Medulla oblongata (tissue), 1 donor: ENCODE measurements around the gene LEP.

ENCODE experiments used
- DNase-seq: peaks from one replicate; pipeline ENCODE4 v3.0.0-alpha.2; 2015; ENCODE audit errors: extremely low spot score

Gene LEP

DNA sequence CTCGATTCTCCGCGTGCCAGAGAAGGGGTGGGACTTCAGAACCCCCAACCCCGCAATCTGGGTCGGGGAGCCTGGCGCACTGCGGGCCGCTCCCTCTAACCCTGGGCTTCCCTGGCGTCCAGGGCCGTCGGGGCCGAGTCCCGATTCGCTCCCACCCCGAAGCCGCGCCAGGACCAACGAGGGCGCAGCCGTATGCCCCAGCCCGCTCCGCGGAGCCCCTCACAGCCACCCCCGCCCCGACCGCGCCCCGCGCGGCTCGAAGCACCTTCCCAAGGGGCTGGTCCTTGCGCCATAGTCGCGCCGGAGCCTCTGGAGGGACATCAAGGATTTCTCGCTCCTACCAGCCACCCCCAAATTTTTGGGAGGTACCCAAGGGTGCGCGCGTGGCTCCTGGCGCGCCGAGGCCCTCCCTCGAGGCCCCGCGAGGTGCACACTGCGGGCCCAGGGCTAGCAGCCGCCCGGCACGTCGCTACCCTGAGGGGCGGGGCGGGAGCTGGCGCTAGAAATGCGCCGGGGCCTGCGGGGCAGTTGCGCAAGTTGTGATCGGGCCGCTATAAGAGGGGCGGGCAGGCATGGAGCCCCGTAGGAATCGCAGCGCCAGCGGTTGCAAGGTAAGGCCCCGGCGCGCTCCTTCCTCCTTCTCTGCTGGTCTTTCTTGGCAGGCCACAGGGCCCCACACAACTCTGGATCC lies at the start of gene LEP:
Gene LEP (plus strand): TSS at position 583 of the 691 bp plus-strand sequence. CDS start 10,741 bp downstream, outside the sequence.
- DNase-seq: no peak

DNA sequence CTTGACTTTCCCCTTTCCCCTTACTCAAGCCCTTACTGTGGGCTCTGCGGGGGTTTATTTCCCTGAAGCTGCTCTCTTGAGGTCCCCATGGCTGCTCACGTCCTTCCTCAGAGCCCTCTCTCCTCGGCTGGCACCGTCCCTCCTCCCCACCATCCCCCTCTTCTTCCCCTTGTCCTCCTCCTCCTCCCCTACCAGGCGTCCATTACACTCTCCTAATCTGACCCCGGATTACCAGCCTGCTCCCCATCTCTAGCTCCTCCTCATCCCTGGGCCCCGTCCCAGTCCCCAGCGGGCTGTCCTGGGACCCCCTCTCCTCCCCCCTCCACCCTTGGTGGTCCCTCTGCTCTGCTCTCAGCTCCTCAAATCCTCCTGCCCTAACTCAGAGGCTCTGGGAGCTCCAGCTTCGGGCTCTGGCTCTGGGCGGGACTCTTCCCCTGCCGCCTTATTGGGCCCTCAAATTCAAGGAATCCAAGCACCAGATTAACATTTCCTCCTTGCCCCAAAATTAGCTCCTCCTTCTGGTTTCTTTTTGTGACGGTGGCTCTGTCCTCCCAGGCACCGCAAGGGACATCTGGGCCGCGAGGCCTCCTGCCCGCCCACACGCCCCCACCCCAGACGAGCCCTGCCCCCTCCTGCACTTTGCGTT lies 48.5 kb upstream of the LEP start:
- DNase-seq: no peak

GRCh38 chr7:128194533-128195282 lies 46.4 kb upstream of the LEP start:
- DNase-seq: no peak

- DNase-seq: no peak
These were observed 43.5 kb upstream of the LEP start for GRCh38 chr7:128197589-128197988.

GRCh38 chr7:128197989-128198580 lies 43.0 kb upstream of the LEP start:
- DNase-seq: no peak

DNA sequence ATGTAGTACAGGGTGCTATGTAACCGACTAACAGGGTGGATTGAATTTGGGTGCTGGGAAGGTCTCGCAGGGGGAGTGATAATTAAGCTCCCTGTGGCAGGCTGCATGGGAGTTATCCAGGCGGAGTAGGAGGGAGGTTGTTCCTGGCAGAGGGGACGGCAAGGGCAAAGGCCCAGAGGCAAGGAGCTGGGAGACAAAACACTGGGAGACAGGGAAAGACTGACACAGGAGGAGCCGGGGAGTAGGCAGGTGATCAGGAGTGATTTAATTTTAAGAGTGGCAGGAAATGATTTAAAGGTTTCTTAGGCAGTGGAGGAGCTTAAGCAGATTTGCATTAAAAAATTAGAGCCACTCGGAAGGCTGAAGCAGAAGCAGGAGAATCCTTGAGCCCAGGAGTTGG lies 40.7 kb upstream of the LEP start:
- no peak for DNase-seq

- DNase-seq: no peak
These were observed 39.9 kb upstream of the LEP start for GRCh38 chr7:128201067-128201689.

DNA sequence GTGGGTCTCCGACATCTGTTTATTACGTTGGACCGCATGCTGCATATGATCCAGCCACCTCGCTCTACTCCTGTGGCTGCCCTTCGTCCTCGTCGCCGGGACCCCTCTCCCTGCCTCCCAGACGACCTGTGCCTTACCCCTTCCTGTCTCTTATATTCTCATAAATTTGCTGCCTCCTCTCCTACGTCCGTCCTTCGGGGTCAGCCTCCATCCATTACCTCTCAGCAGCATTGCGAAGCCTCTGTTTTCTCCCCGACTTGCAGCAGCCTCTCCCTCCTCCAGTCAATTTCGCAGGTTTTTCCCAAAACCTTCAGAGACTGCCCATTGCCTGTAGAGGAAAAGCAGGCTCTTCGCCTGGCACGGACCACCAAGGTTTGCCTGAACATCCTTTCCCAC lies 39.4 kb upstream of the LEP start:
- DNase-seq: no peak

- no peak for DNase-seq
These were observed 38.7 kb upstream of the LEP start for GRCh38 chr7:128202287-128202957.

- peak; percentile 16 for DNase-seq
These were observed 38.0 kb upstream of the LEP start for GRCh38 chr7:128203047-128203491.

DNA sequence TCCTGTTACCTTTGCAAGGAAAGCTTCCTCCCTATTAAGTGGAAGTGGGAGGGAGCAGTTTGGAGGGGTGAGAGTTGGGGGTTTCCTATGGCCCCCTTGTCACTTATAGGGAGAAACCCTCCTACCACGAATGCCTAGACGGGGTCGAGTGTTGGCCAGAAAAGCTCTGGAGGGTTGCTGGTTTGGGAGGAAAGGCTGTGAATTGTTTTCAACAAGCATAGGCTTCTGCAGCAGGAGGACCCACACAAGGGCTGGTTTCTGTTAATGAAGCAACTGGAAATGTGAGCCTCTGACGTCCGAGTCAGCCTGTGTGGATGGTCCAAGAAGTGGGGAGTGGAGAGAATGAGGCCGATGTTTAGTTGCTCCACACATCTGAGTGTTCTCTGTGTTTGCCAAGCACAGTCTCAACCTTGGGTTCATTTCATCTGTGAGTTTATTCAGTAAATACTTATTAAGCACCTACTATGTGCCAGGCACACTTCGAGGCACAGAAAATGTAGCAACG lies 37.3 kb upstream of the LEP start:
- DNase-seq: no peak

GRCh38 chr7:128204455-128204854 lies 36.6 kb upstream of the LEP start:
- DNase-seq: no peak

- DNase-seq: no peak
These were observed 36.0 kb upstream of the LEP start for GRCh38 chr7:128205068-128205467.

DNA sequence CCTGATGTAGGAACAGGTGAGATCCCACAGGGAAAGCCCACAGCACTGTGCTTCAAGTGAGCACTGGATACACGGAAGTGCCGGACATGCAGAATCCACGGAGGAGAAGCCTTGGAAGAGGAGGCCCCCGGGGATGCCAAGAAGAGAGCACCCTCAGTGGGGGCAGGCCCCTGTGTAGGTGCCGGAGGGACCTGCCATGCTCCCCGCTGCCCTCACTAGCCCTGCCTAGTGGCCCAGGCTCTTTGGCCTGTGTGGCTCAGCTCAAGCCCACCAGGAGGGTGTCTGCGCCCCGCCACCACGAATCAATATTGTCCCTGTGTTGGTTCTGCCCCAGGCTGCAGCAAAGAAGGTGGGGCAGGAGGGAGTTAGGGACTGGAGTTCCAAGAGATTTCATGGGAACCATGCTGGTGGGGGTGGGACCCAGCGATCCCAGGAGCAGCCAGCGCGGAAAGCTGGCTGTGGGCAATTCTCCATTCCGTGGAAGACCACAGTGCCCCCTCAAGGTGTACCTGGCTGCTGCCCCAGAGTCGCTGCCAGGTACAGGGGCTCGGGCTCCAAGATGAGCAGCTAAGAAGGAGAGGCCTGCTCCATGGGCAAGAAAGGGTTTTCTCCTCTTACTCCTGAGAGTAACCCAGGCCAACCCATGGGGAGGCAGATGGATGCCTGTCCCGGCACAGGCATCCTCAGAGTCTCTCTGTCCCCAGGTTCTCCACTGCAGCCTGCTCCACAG lies 34.9 kb upstream of the LEP start:
- no peak for DNase-seq

- no peak for DNase-seq
These were observed 34.2 kb upstream of the LEP start for GRCh38 chr7:128206747-128207500.

GRCh38 chr7:128207609-128208008 lies 33.5 kb upstream of the LEP start:
- no peak for DNase-seq

DNA sequence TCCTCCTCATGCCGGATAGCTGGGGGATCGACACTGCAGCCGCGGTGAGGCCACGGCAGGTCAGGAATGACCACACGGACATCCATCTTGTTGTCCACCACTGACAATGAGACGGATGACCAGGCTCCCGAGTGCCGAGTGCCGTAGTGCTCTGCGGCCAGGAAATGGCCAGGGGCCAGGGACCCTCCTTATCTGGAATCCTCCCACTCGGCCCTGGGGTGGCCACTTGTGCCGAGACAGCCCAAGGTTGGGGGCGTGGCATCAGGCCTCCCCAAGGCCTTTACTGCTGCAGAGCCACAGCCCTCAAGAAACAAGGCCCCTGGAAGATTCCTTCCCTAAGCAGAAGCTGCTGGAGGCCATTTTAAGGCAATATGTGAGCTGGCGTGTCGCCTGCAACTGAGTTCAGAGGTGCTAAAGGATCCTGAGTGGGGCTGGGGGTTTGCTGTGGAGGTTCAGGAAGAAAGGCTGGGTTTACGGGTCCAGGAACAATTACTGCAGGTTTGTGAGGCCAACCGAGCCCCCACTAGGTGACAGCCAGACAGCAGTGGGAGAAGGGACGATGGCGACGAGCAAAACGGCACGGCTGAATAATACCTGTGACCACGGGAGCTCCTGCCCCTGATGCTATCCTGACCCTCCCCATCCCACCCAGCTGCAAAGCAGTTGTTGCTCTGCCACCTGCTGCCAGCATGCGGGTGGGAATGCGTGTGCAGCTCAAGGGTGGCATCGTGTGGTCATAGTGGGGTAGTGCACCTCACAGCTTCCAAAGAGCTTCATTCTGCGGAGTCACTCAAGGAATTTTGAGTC lies 31.6 kb upstream of the LEP start:
- peak; percentile 93 for DNase-seq

DNA sequence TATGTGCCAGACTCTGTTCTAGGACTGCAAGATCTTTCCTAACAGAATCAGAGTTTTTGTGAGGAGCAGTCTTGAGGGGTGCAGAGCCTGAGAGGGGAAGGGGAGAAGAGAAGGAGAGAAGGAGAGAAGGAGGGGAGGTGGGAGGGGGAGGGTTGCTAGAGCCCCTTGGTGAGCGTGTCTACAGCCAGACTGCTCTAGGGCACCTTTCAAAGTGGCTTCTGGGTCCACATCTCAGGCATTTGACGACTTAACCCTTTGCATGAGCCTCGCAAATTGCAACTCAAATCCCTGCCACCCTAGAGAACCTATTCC lies 31.1 kb upstream of the LEP start:
- no peak for DNase-seq
